ENCODE data around the gene SLC11A2. TPM values are rescaled to one million over a fixed set of nuclear protein-coding genes. Genes with fewer than 3 reads are reported as not detected.

SLC11A2 gene
- total and polyA plus RNA-seq, 2 of the 13 experiments (the other 11 are each of a cell fraction or from before 2014, with no cell fraction given): 71.7 to 77.0 TPM

GRCh38 chr12:51047655-51048540 lies 21.7 kb upstream of the SLC11A2 start, which contains the start of gene LETMD1 (continued):
- TF ChIP-seq SNAPC4 (CRISPR knock-in tag; IDR thresholded peaks at IDR 0.05) (peak; percentile 77; the same call in 1 of the 2 replicates), RBM39 (IDR thresholded peaks at IDR 0.05; ENCODE audit: low read depth, low read length, poor library complexity, severe bottlenecking) (peak; percentile 78), SNAI1 (CRISPR knock-in tag; IDR thresholded peaks at IDR 0.05; ENCODE audit: borderline replicate concordance) (peak; percentile 92), TFDP2 (CRISPR knock-in tag; IDR thresholded peaks at IDR 0.05) (peak; percentile 52), ZNF674 (CRISPR knock-in tag; IDR thresholded peaks at IDR 0.05; ENCODE audit: low read depth) (no peak), ZNF776 (CRISPR knock-in tag; IDR thresholded peaks at IDR 0.05) (no peak; the same call in none of the 2 replicates), E2F1 (CRISPR knock-in tag; IDR thresholded peaks at IDR 0.05) (peak; percentile 56; the same call in 1 of the 2 replicates), DDIT3 (CRISPR knock-in tag; IDR thresholded peaks at IDR 0.05) (no peak), ZFP82 (CRISPR knock-in tag; IDR thresholded peaks at IDR 0.05; ENCODE audit: borderline replicate concordance) (no peak), ISL2 (CRISPR knock-in tag; IDR thresholded peaks at IDR 0.05) (peak; percentile 53), ZNF24 (IDR thresholded peaks at IDR 0.05) (peak; percentile 56; the same call in 1 of the 2 replicates), NBN (conservative IDR thresholded peaks at IDR 0.05) (no peak), ZC3H4 (CRISPR knock-in tag; IDR thresholded peaks at IDR 0.05; ENCODE audit: borderline replicate concordance) (no peak), SOX5 (CRISPR knock-in tag; IDR thresholded peaks at IDR 0.05; ENCODE audit: borderline replicate concordance) (0 out of 2 replicates have a peak, but pooled peaks have one; percentile 36), ATRX (CRISPR knock-in tag; IDR thresholded peaks at IDR 0.05; ENCODE audit: borderline replicate concordance) (no peak), THAP8 (CRISPR knock-in tag; IDR thresholded peaks at IDR 0.05; ENCODE audit: borderline replicate concordance) (no peak), TBX3 (IDR thresholded peaks at IDR 0.05; ENCODE audit: borderline replicate concordance) (no peak; the same call in 1 of the 2 replicates), MTA1 (CRISPR knock-in tag; IDR thresholded peaks at IDR 0.05; ENCODE audit: borderline replicate concordance) (no peak)
- TF ChIP-seq, protein P1, sequence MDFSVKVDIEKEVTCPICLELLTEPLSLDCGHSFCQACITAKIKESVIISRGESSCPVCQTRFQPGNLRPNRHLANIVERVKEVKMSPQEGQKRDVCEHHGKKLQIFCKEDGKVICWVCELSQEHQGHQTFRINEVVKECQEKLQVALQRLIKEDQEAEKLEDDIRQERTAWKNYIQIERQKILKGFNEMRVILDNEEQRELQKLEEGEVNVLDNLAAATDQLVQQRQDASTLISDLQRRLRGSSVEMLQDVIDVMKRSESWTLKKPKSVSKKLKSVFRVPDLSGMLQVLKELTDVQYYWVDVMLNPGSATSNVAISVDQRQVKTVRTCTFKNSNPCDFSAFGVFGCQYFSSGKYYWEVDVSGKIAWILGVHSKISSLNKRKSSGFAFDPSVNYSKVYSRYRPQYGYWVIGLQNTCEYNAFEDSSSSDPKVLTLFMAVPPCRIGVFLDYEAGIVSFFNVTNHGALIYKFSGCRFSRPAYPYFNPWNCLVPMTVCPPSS (IDR thresholded peaks at IDR 0.05): no peak

Measured in HepG2 (cell line).